Endothelial cell of hepatic sinusoid (primary cell): ENCODE measurements around the gene E2F3.

ENCODE experiments used
- in situ Hi-C: cut with HindIII; loops from 2 replicates; pipeline ENCODE4 v1.10.0; 2017; ENCODE audit warnings: low sequenced_read_pairs

The E2F3 gene

GRCh38 chr6:20402092-20402341, 338 bp downstream of the E2F3 start:
- in situ Hi-C loops: no loop called here

GRCh38 chr6:20402342-20403069, 827 bp downstream of the E2F3 start:
- in situ Hi-C loops: no loop called here

GRCh38 chr6:20403070-20403765, 1.5 kb downstream of the E2F3 start:
- in situ Hi-C loops: no loop called here

GRCh38 chr6:20403766-20404640, 2.3 kb downstream of the E2F3 start:
- in situ Hi-C loops: no loop called here

GRCh38 chr6:20404641-20405032, 3.0 kb downstream of the E2F3 start:
- in situ Hi-C loops: no loop called here

- in situ Hi-C loops: no loop called here
These were observed 7.2 kb downstream of the E2F3 start for GRCh38 chr6:20408851-20409250.

- in situ Hi-C loops: no loop called here
These were observed 7.8 kb downstream of the E2F3 start for GRCh38 chr6:20409427-20409971.

- in situ Hi-C loops: loop anchor here (5.0 kb wide), 1 partner anchor 56 kb away; no protein-coding TSS in a partner anchor
These were observed 9.9 kb downstream of the E2F3 start for GRCh38 chr6:20411544-20411943.

GRCh38 chr6:20411953-20412681, 10.4 kb downstream of the E2F3 start:
- in situ Hi-C loops: loop anchor here (5.0 kb wide), 1 partner anchor 55 kb away; no protein-coding TSS in a partner anchor

GRCh38 chr6:20412682-20413073, 11.0 kb downstream of the E2F3 start:
- in situ Hi-C loops: loop anchor here (5.0 kb wide), 1 partner anchor 55 kb away; no protein-coding TSS in a partner anchor

- in situ Hi-C loops: loop anchor here (5.0 kb wide), 1 partner anchor 53 kb away; no protein-coding TSS in a partner anchor
These were observed 12.1 kb downstream of the E2F3 start for GRCh38 chr6:20413826-20414225.

GRCh38 chr6:20414711-20415110, 13.0 kb downstream of the E2F3 start:
- in situ Hi-C loops: loop anchor here (5.0 kb wide), 1 partner anchor 53 kb away; no protein-coding TSS in a partner anchor

- in situ Hi-C loops: no loop called here
These were observed 13.6 kb downstream of the E2F3 start for GRCh38 chr6:20415304-20415703.

- in situ Hi-C loops: no loop called here
These were observed 14.2 kb downstream of the E2F3 start for GRCh38 chr6:20415712-20416454.

GRCh38 chr6:20416567-20417345, 15.1 kb downstream of the E2F3 start:
- in situ Hi-C loops: no loop called here

- in situ Hi-C loops: no loop called here
These were observed 16.1 kb downstream of the E2F3 start for GRCh38 chr6:20417819-20418218.

GRCh38 chr6:20426177-20427082, 24.8 kb downstream of the E2F3 start:
- in situ Hi-C loops: no loop called here

- in situ Hi-C loops: no loop called here
These were observed 26.2 kb downstream of the E2F3 start for GRCh38 chr6:20427856-20428255.
